Kasumi-1 (cell line): Measurements from ENCODE around the gene VIPR1.
"Not testable (repeated sequence)": the region's sequence is repeated elsewhere in the genome, so short reads cannot be mapped to it uniquely, and the experiment has no call there.

Experiments
- DNase-seq, 2 experiments: peaks; one replicate each; lab custom pipeline; 2025; lab: John Stamatoyannopoulos, UW

The VIPR1 gene

DNA sequence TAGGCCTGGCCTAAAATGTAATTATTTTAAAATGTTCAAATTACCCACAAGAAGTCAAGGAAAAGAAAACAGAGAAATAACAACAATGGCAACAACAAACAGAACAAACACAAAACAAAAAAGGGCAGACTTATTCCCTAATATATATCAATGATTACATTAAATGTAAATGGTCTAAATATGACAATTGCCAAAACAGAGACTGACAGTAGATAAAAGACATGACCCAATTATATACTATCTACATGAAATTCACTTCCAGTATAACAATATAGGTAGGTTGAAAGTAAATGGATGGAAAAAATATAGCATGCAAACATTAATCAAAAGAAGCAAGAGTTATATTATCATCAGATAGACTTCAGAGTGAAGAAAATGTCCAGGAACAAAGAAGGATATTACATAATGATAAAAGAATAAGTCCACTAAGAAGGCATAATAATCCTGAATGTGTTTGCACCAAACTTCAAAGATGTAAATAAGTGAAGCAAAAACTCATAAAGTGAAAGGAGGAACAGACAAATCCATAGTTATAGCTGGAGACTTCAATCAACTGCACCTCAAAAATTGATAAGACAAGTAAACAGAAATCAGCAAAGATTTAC, 72.8 kb downstream of the VIPR1 start:
- no peak for DNase-seq

DNA sequence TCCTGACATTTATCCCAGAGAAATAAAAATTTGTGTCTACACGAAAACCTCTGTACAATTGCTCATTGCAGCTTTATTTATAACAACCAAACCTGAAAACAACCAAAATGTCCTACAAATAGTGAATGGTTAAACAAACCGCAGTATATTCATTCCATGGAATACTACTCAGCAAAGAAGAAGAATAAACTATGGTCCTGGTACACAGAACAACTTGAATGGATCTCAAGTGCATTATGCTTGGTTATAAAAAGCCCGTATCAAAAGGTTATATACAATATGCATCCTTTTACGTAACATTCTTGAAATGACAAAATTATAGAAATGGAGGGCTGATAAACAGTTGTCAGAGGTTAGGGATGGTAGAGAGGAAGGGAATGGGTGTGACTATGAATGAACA, 75.6 kb downstream of the VIPR1 start:
- no peak for DNase-seq

DNA sequence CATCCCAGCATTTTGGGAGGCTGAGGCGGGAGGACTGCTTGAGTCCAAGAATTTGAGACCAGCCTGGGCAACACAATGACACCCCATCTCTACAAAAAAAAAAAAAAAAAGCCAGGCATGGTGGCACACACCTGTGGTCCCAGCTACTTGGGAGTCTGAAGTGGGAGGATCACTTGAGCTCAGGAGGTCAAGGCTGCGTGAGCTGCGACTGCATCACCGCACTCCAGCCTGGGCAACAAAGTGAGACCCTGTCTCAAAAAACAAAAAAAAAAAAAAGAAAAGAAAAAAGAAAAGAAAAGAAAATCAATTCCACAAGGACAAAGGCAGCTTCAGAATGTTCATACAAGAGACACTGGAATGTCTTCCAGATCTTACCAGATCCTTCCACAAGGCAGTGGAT, 76.9 kb downstream of the VIPR1 start:
- DNase-seq: not testable (repeated sequence)

DNA sequence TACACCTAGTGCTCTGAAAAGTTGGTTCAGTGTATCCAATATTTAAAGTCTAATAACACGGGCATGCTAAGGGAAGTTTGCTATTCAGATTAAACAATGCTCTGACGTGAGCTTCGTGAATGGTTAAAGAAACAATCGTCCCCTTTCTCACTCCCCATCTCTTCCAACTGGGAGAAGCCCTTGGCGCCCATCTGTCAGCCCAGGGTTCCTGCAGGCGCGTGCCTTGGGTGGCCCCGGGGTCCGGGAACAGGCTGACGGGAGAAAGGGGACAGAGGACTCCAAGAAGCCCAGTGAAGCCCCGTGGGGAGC, 78.9 kb downstream of the VIPR1 start:
- no peak for DNase-seq

DNA sequence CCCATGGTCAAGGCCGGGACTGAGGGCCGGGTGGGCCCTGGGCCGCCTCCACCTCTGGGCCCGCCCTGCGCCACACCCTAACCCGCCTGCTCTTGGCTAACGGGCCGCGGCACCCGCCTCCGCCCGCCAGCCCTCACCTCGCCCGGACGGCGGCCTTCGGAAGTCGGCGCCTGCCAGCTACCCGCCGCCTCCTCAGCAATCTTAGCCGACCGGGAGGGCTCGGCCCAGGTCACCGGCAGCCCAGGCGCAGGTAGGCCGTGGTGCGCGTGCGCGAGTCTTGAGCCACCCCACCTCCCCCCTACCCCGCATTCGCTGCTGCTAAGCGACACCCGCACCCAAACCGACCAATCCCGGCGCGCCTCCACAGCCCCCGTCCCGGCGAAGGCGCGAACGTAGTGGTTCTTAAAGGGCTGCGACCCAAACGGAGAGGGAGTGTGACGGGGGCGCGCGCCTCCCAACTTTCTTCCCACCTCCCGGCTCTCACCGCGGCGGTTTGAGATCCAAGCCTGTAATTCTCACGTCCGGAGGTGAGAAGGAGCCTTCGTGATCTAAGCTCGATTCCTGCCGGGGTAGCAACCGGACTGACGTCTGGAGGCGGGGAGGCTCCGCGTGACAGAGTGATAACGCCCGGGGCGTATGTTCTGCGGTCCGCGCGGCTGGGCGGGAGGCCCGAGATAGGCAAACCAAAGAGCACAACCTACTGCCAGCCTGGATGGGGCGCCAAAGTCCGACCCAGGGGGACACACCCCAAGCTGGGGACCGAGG, 79.4 kb downstream of the VIPR1 start, which contains the start of gene SEC22C:
Gene SEC22C, minus strand, starts transcription at position 259 of the 765 bp plus-strand sequence. CDS start 12,921 bp downstream, outside the sequence.
- DNase-seq: peak; percentile 92 to 93

DNA sequence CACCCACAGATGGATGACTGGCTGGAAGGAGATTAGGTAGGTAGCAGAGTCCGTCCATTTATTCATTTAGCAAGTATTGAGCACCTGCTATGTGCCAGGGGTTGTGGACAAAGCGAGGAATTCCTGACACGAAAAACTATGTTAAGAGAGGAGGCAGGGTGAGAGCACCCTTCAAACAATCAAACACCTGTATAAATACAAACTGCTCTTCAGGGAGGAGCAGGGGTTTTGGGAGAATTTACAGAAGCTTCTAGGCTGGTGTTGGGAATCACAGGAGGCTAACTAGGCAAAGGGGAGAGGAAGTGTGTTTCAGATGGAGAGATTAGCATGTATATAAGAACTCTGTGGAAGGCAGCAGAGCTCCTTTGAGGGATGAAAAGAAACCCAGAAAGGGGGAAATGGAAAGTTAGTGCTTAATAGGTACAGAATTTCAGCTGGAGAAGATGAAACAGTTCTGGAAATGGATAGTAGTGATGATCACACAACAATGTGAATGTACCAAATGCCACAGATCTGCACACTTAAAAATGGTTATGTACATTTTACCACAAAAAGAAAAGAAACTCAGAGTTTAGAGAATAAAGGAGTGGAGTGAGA, 80.1 kb downstream of the VIPR1 start:
- no peak for DNase-seq
